ENCODE measurements around the gene MYO19.

DNA sequence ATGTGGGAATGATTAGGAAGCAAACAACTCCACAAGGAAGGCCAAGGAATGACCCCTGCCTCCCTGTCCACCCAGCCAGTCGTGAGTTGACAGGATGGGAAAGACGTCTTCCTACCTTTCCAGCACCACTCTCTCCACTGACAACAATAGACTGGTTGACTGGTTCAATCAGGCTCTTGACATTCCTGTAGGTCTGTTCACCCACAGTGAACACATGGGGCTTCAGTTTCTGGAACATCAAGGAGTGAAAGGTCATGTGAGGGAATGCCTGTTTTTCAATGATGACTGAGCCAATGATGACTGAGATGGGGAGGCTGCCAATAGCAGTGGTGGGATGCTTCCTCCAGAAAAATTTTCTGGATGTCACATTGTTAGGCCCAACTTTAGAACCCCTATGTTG, 9.6 kb downstream of the MYO19 start:
- TF ChIP-seq CTCF (conservative IDR thresholded peaks at IDR 0.05) (no peak), ZFX (IDR thresholded peaks at IDR 0.05) (no peak)
